ENCODE measurements around the gene SHISA9. TPM values are rescaled to one million over a fixed set of nuclear protein-coding genes. Genes with fewer than 3 reads are reported as not detected.

Gene SHISA9
- total RNA-seq, 1 donor from 2014 or later = not detected

DNA sequence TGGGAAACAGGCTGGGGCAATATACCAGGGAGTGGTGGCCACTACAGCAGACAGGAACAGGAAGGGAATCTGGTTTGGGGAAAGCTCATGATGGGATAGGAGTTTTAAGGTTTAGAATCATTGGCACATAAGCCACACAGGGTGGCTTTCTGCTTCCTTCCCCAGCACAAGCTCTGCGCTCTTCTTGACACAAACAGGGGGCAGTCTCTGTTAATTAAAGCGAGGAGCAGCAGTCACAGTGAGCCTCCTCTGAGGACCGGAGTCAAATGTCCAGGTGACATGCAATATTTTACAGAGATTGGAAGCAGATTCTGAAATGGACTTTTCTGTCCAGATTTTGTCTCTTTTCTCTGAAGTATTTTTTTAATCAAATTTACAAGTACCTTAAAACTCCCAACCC is 2.8 kb upstream of the SHISA9 start:
- Histone ChIP-seq H3K36me3 (ENCODE audit: control insufficient read depth in 3 of 3, insufficient read depth in 3 of 3, low read length in 3 of 3) (no peaks in the 10 kb centered on the region), H3K27ac (ENCODE audit: low read depth, low read length) (no peak overlapping the region), H3K4me1 (ENCODE audit: control insufficient read depth in 3 of 3, insufficient read depth in 3 of 3, low read length in 3 of 3) (peaks cover 0 to 13% (median 8%) of the 10 kb centered on the region in 3 donors), H3K27me3 (ENCODE audit: control insufficient read depth in 3 of 3, insufficient read depth in 3 of 3, low read length in 3 of 3) (peaks cover 35 to 44% (median 37%) of the 10 kb centered on the region in 3 donors), H3K9me3 (ENCODE audit: control insufficient read depth in 3 of 3, low read length in 3 of 3) (no peaks in the 10 kb centered on the region), H3K4me3 (ENCODE audit: low read length in 3 of 3) (no peak overlapping the region), H3K9ac (ENCODE audit: low read depth in 1 of 3, low read length in 3 of 3) (no peak overlapping the region)

DNA sequence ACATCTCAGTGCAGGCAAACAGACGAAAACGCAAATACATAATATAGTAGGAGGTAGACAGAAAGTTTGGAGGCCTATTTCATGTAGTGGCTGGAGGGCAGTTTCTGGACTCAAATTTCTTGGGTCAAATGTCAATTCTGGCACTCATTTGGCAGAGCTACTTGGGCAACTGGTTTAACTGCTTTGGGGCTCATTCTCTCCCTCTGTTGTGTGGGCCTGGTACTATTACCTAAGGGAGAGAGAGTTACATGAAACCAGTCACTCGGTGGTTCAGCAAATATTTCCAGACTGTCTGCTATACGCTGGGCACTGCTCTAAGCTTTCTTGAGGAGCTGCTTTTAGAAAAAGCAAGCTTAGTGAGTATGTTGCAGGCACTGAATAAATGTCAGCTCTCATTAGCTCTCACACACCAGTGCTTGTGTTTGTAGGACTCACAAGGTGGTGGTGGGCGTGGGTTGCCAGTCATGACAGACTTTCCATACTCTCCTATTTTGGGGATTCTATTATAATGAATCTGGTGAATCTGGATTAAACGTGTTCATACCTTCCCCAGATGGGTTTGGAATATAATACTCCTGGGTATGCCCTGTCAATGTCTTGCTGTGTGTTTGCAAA is 1.8 kb upstream of the SHISA9 start:
- peaks cover 0 to 13% (median 8%) of the 10 kb centered on the region in 3 donors for H3K4me1 ChIP-seq (ENCODE audit: control insufficient read depth in 3 of 3, insufficient read depth in 3 of 3, low read length in 3 of 3)
- no peak overlapping the region for H3K27ac ChIP-seq (ENCODE audit: low read depth, low read length)
- no peaks in the 10 kb centered on the region for H3K36me3 ChIP-seq (ENCODE audit: control insufficient read depth in 3 of 3, insufficient read depth in 3 of 3, low read length in 3 of 3)
- H3K4me3 ChIP-seq (ENCODE audit: low read length in 3 of 3) = no peak overlapping the region
- H3K9ac ChIP-seq (ENCODE audit: low read depth in 1 of 3, low read length in 3 of 3) = no peak overlapping the region
- H3K27me3 ChIP-seq (ENCODE audit: control insufficient read depth in 3 of 3, insufficient read depth in 3 of 3, low read length in 3 of 3) = peaks cover 45 to 54% (median 46%) of the 10 kb centered on the region in 3 donors
- H3K9me3 ChIP-seq (ENCODE audit: control insufficient read depth in 3 of 3, low read length in 3 of 3) = no peaks in the 10 kb centered on the region

DNA sequence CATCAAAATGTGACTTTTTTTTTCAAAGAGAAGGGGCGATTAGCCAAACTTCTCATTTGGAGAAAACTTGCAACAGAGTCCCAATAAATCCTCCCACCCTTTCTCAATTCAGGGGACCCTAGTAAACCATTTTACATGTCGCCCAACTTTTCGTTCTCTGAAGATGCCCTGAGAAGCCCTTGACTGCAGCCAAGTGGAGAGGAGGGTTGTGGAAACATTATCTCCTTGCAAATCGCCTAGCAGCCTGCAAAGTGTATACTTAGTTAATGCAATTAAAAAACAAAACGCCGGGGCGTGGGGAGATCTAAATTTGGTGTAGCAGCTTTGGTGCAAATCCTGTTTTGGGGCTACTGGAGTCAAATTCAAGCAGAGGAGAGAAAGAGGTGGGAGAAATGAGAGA is 1.2 kb upstream of the SHISA9 start:
- H3K4me3 ChIP-seq (ENCODE audit: low read length in 3 of 3) = no peak overlapping the region
- H3K9me3 ChIP-seq (ENCODE audit: control insufficient read depth in 3 of 3, low read length in 3 of 3) = no peaks in the 10 kb centered on the region
- H3K36me3 ChIP-seq (ENCODE audit: control insufficient read depth in 3 of 3, insufficient read depth in 3 of 3, low read length in 3 of 3) = no peaks in the 10 kb centered on the region
- H3K4me1 ChIP-seq (ENCODE audit: control insufficient read depth in 3 of 3, insufficient read depth in 3 of 3, low read length in 3 of 3) = peaks cover 0 to 13% (median 8%) of the 10 kb centered on the region in 3 donors
- H3K27me3 ChIP-seq (ENCODE audit: control insufficient read depth in 3 of 3, insufficient read depth in 3 of 3, low read length in 3 of 3) = peaks cover 48 to 54% (median 49%) of the 10 kb centered on the region in 3 donors
- H3K27ac ChIP-seq (ENCODE audit: low read depth, low read length) = no peak overlapping the region
- H3K9ac ChIP-seq (ENCODE audit: low read depth in 1 of 3, low read length in 3 of 3) = no peak overlapping the region

DNA sequence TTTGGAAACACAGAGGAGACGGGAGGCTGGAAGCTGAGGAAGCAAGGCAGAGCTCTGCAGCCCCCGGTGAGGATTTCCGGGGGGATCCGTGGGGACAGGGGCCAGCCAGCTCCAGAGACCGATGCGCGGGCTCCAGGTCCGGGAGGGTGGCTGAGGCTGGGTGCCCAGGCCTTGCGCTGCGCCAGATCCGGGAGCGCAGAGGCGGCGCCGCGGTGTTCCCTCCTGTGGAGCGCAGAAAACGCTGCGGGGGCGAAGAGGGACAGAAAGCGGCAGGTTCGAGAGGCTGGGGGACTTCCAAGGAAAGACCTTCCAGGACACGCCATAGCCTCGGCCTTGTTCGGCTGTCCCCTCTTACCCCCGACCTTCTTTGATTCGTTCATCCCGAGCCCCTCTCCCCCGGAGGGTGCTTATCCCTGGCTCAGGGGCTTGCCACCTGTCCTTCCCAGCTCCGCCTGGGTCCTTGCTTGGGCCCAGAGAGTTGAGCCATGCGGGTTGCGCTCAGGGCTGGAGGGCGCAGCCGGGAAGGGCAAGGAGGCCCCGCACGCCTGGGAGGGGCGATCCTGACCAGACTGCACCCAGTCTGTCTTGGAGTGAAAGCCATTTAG is 697 bp upstream of the SHISA9 start:
- H3K4me1 ChIP-seq (ENCODE audit: control insufficient read depth in 3 of 3, insufficient read depth in 3 of 3, low read length in 3 of 3) = peaks cover 0 to 13% (median 8%) of the 10 kb centered on the region in 3 donors
- H3K27ac ChIP-seq (ENCODE audit: low read depth, low read length) = no peak overlapping the region
- peak overlapping the region in 1 of 3 donors; percentile 13 for H3K4me3 ChIP-seq (ENCODE audit: low read length in 3 of 3)
- H3K36me3 ChIP-seq (ENCODE audit: control insufficient read depth in 3 of 3, insufficient read depth in 3 of 3, low read length in 3 of 3) = no peaks in the 10 kb centered on the region
- H3K27me3 ChIP-seq (ENCODE audit: control insufficient read depth in 3 of 3, insufficient read depth in 3 of 3, low read length in 3 of 3) = peaks cover 48 to 56% (median 50%) of the 10 kb centered on the region in 3 donors
- no peak overlapping the region for H3K9ac ChIP-seq (ENCODE audit: low read depth in 1 of 3, low read length in 3 of 3)
- H3K9me3 ChIP-seq (ENCODE audit: control insufficient read depth in 3 of 3, low read length in 3 of 3) = no peaks in the 10 kb centered on the region

DNA sequence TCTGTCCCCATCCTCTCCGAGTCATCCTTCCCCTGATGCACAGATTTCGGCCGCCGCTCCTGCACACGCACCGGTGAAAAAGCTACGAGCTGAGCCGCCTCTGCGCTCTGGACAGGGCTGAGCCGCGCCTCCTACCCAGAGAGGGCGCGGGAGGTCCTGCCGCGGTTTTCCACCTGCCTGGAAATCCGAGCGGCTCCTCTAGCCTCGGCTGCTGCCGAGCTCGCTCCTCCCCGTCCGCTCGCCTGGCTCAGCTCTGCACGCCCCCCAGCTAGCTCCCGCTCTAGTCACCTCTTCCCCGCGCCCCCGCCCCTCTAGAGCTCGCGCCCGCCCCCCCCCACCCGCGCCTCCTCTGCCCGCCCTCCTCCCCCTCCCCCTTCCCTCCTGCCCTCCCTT is 198 bp upstream of the SHISA9 start:
- no peak overlapping the region for H3K4me3 ChIP-seq (ENCODE audit: low read length in 3 of 3)
- H3K27me3 ChIP-seq (ENCODE audit: control insufficient read depth in 3 of 3, insufficient read depth in 3 of 3, low read length in 3 of 3) = peaks cover 52 to 58% (median 53%) of the 10 kb centered on the region in 3 donors
- no peak overlapping the region for H3K9ac ChIP-seq (ENCODE audit: low read depth in 1 of 3, low read length in 3 of 3)
- H3K9me3 ChIP-seq (ENCODE audit: control insufficient read depth in 3 of 3, low read length in 3 of 3) = no peaks in the 10 kb centered on the region
- no peak overlapping the region for H3K27ac ChIP-seq (ENCODE audit: low read depth, low read length)
- no peaks in the 10 kb centered on the region for H3K36me3 ChIP-seq (ENCODE audit: control insufficient read depth in 3 of 3, insufficient read depth in 3 of 3, low read length in 3 of 3)
- peaks cover 0 to 13% (median 8%) of the 10 kb centered on the region in 3 donors for H3K4me1 ChIP-seq (ENCODE audit: control insufficient read depth in 3 of 3, insufficient read depth in 3 of 3, low read length in 3 of 3)

DNA sequence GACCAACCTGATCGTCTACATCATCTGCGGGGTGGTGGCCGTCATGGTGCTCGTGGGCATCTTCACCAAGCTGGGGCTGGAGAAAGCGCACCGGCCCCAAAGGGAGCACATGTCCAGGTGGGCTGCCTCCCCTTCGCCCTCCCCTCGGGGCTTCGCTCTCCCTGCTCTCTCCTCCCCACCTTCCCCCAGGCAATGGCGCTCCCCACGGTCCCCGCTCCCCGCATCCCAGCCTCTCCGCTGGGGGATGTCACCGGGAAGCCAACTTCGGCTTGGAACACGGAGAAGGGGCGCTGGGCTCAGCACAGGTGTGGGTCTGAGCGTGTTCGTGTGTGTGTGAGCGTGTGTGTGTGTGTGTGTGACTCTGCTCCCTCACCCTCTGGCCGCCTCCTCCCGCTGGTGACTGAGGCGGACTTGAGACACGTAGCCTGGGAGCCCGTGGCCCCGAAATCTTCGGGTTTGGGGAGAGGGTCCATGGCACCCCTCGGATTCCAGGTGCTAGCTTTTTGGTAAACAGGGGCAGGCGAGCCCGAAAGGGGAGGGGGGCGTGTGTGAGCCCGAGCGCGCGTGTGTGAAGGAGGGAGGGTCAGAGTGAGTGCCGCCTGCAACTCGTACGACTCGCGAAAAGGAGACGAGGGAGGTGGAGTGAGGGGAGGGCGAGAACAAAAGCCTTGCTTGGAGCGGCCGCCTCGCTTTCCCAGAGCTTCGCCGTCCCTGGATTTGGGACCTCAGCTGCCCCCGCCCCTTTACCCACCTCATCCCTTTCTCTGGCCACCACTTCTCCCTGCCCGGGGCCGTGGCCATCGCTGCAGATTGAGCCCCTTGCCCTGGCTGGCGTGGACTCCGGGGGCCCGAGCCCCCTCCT is 1.3 kb downstream of the SHISA9 start:
- Histone ChIP-seq H3K4me1 (ENCODE audit: control insufficient read depth in 3 of 3, insufficient read depth in 3 of 3, low read length in 3 of 3) (peaks cover 0 to 13% (median 8%) of the 10 kb centered on the region in 3 donors), H3K9ac (ENCODE audit: low read depth in 1 of 3, low read length in 3 of 3) (no peak overlapping the region), H3K4me3 (ENCODE audit: low read length in 3 of 3) (peak overlapping the region in 2 of 3 donors; percentile 27 to 29), H3K27me3 (ENCODE audit: control insufficient read depth in 3 of 3, insufficient read depth in 3 of 3, low read length in 3 of 3) (peaks cover 52 to 56% (median 53%) of the 10 kb centered on the region in 3 donors), H3K9me3 (ENCODE audit: control insufficient read depth in 3 of 3, low read length in 3 of 3) (no peaks in the 10 kb centered on the region), H3K27ac (ENCODE audit: low read depth, low read length) (no peak overlapping the region), H3K36me3 (ENCODE audit: control insufficient read depth in 3 of 3, insufficient read depth in 3 of 3, low read length in 3 of 3) (no peaks in the 10 kb centered on the region)

DNA sequence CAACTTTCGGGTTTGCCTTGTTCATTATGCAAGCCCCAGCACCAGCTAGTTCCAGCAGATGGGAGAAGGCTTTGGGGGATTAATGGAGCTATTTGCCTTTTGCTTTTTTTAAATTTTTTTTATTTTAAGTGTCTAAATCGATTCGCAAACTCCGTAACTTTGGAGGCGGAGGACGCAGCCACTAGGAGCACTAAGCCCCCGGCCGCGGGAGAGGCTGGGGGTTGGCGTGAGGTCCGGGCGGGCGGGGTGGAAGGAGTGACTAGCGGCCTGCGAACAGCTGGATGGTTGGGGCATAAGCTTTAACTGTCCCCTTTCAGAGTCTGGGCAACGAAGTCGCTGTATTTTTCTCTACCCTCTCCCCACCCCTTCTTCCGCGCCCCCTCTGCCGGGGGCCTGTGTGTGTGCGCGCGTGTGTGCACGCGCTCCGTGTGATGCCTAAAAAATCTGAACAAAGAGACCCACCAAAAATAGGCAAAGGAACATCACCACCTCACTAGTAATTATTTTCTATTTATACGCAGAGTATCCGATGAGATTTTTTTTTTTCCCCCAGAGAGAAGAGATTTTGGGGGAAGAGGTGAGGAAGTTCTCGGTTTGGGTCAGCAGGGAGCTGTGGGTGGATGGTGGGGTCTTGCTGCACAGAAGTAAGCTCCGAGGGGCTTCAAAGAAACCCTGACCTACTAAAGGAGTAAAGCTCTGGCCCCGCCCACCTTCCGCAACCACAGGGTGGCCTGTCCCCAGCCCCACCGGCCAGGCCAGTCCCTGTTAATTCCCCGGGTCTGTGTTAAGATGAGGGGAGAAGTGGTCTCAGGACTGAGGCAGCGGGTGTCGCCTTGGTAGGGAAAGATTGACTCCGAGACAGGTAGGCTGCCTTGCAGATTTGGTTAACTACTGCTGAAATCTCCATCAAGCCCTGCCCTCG is 2.3 kb downstream of the SHISA9 start:
- H3K4me3 ChIP-seq (ENCODE audit: low read length in 3 of 3) = no peak overlapping the region
- H3K36me3 ChIP-seq (ENCODE audit: control insufficient read depth in 3 of 3, insufficient read depth in 3 of 3, low read length in 3 of 3) = no peaks in the 10 kb centered on the region
- peaks cover 51 to 53% (median 52%) of the 10 kb centered on the region in 3 donors for H3K27me3 ChIP-seq (ENCODE audit: control insufficient read depth in 3 of 3, insufficient read depth in 3 of 3, low read length in 3 of 3)
- peaks cover 0 to 13% (median 8%) of the 10 kb centered on the region in 3 donors for H3K4me1 ChIP-seq (ENCODE audit: control insufficient read depth in 3 of 3, insufficient read depth in 3 of 3, low read length in 3 of 3)
- H3K27ac ChIP-seq (ENCODE audit: low read depth, low read length) = no peak overlapping the region
- no peak overlapping the region for H3K9ac ChIP-seq (ENCODE audit: low read depth in 1 of 3, low read length in 3 of 3)
- no peaks in the 10 kb centered on the region for H3K9me3 ChIP-seq (ENCODE audit: control insufficient read depth in 3 of 3, low read length in 3 of 3)

DNA sequence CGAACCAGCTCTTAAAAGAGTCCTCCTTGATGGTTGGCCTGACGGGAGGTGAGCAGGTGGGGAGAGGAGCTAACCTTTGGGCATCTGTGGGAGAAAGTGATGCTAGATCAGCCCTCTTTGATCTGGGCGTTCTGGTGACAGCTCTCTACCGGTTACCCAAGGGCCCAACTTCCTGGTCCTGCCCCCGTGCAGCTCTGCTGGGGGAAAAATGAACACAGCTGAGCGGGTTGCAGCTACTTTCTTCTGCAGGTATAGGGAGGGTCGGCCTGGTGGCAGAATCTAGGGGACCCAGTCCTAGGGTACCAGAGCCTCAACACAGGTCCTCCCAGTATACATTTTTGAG is 2.9 kb downstream of the SHISA9 start:
- Histone ChIP-seq H3K36me3 (ENCODE audit: control insufficient read depth in 3 of 3, insufficient read depth in 3 of 3, low read length in 3 of 3) (no peaks in the 10 kb centered on the region), H3K4me3 (ENCODE audit: low read length in 3 of 3) (no peak overlapping the region), H3K4me1 (ENCODE audit: control insufficient read depth in 3 of 3, insufficient read depth in 3 of 3, low read length in 3 of 3) (peaks cover 0 to 13% (median 8%) of the 10 kb centered on the region in 3 donors), H3K27me3 (ENCODE audit: control insufficient read depth in 3 of 3, insufficient read depth in 3 of 3, low read length in 3 of 3) (peaks cover 47 to 51% (median 47%) of the 10 kb centered on the region in 3 donors), H3K27ac (ENCODE audit: low read depth, low read length) (no peak overlapping the region), H3K9ac (ENCODE audit: low read depth in 1 of 3, low read length in 3 of 3) (no peak overlapping the region), H3K9me3 (ENCODE audit: control insufficient read depth in 3 of 3, low read length in 3 of 3) (no peaks in the 10 kb centered on the region)

DNA sequence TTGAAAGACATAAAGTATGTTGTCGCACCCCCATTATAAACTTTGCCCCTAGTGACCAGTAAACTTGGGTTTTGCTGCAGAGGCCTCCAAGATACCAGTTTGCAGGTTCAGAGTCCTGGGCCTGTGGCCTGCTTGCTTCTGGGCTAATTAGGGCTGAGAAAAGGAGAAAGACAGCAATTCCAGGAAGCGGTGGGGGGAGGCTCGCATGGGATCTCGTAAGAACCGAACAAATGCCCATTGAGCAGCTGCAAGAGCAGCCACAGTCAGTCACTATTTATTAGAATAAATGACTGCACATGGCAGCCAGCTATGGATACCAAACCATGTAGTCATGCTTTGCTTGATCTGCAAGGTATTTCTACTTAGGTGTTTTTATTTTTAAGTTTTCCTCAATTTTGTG is 4.9 kb downstream of the SHISA9 start:
- H3K9ac ChIP-seq (ENCODE audit: low read depth in 1 of 3, low read length in 3 of 3) = no peak overlapping the region
- no peak overlapping the region for H3K4me3 ChIP-seq (ENCODE audit: low read length in 3 of 3)
- H3K27me3 ChIP-seq (ENCODE audit: control insufficient read depth in 3 of 3, insufficient read depth in 3 of 3, low read length in 3 of 3) = peaks cover 28 to 36% (median 33%) of the 10 kb centered on the region in 3 donors
- no peaks in the 10 kb centered on the region for H3K36me3 ChIP-seq (ENCODE audit: control insufficient read depth in 3 of 3, insufficient read depth in 3 of 3, low read length in 3 of 3)
- H3K9me3 ChIP-seq (ENCODE audit: control insufficient read depth in 3 of 3, low read length in 3 of 3) = no peaks in the 10 kb centered on the region
- H3K27ac ChIP-seq (ENCODE audit: low read depth, low read length) = no peak overlapping the region
- peaks cover 0 to 13% (median 8%) of the 10 kb centered on the region in 3 donors for H3K4me1 ChIP-seq (ENCODE audit: control insufficient read depth in 3 of 3, insufficient read depth in 3 of 3, low read length in 3 of 3)
